Activated effector memory CD4-positive, alpha-beta T cell treated with anti-CD3 and anti-CD28 coated beads, Interleukin-2, amount 50 U/mL, for 16 hours (primary cell): Measurements from ENCODE around the gene SNX33.
"Not testable (repeated sequence)": the region's sequence is repeated elsewhere in the genome, so short reads cannot be mapped to it uniquely, and the experiment has no call there.

Experiments
- DNase-seq: peaks from one replicate; pipeline ENCODE4 v3.0.0-alpha.2; 2020

Gene SNX33

DNA sequence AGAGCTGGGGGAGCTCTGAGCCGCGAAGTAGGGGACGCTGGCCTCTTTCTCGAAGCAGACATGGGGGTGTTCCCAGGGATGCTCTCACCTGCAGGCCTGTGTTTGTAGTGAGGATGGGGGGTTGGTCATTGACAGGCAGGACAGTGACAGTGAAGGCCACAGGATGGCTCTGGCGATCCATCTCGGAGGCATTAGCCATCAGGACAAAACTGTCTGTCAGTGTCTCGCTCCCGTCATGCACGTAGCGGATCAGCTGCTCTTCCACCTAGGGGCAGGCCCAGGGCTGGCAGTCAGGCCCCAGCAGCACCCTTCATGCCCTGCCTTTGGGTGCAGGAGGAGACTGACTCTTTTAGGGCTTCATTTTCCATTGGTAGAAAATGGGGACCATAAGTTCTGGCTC lies 36.9 kb downstream of the SNX33 start:
- DNase-seq, result no peak

- no peak for DNase-seq
Observed at GRCh38 chr15:75685195-75685594, 37.5 kb downstream of the SNX33 start.

DNA sequence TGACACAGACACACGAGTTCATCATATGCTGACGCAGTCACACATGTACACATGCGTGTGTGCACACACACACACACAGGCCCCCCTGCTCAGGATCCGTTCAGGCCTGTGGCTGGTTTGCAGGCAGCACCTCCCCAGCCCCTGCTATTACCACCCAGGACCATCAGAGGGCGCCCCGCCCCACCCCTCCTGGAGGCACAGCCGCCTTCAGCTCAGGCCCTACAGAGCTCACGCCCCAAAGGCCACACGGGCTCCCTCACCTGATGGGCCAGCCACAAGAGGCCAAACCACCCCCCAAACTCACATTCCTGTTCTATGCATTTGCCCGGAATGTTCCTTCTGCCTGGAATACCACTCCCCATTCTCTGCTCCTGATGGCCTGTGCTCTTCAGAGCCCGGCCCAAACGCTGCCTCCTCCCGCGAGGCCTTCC lies 38.5 kb downstream of the SNX33 start:
- peak; percentile 91 for DNase-seq

DNA sequence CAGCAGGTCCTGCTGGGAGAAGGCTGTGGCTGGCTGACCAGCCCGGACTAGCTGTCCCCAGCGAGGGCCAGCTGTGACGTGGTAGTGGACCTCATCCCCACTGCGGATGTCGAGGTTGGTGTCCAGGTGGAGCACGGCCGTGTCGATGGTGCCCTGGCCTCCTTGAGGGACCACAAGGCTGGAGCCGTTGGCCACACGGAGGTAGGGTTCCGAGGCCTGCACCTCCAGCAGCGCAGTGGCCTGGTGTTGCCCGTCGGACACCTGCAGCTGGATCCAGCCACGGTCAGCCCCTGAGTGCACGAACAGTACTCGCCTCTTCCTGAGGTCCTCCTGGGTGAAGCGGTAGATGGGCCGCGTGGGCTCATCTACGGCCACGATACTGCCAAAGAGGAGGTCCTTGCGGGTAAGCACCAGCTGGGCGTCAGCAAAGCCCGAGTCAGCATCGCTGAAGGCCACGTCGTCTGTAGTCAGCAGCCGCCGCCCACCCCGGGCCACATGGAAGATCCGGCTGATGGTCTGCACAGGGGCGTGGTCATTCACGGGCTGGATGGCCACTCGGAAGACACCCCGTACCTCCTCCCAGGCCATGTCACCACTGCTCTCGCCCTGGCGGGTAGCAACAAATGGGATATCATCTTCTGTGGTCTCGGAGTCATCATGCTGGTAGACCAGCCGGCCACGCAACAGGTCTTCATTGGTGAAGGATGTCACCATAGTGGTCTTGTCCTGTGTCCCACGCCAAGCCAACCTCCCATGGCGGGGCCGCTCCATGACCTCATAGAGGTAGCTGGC lies 40.0 kb downstream of the SNX33 start:
- DNase-seq, result no peak

- DNase-seq, result no peak
Observed at GRCh38 chr15:75688278-75688557, 40.5 kb downstream of the SNX33 start.

- no peak for DNase-seq
Observed at GRCh38 chr15:75688831-75689230, 41.1 kb downstream of the SNX33 start.

- DNase-seq, result not testable (repeated sequence)
Observed at GRCh38 chr15:75689429-75689828, 41.7 kb downstream of the SNX33 start.

GRCh38 chr15:75692311-75692710 lies 44.6 kb downstream of the SNX33 start:
- not testable (repeated sequence) for DNase-seq

GRCh38 chr15:75693028-75693427 lies 45.3 kb downstream of the SNX33 start:
- DNase-seq, result not testable (repeated sequence)

GRCh38 chr15:75693501-75694240 lies 46.0 kb downstream of the SNX33 start:
- no peak for DNase-seq

DNA sequence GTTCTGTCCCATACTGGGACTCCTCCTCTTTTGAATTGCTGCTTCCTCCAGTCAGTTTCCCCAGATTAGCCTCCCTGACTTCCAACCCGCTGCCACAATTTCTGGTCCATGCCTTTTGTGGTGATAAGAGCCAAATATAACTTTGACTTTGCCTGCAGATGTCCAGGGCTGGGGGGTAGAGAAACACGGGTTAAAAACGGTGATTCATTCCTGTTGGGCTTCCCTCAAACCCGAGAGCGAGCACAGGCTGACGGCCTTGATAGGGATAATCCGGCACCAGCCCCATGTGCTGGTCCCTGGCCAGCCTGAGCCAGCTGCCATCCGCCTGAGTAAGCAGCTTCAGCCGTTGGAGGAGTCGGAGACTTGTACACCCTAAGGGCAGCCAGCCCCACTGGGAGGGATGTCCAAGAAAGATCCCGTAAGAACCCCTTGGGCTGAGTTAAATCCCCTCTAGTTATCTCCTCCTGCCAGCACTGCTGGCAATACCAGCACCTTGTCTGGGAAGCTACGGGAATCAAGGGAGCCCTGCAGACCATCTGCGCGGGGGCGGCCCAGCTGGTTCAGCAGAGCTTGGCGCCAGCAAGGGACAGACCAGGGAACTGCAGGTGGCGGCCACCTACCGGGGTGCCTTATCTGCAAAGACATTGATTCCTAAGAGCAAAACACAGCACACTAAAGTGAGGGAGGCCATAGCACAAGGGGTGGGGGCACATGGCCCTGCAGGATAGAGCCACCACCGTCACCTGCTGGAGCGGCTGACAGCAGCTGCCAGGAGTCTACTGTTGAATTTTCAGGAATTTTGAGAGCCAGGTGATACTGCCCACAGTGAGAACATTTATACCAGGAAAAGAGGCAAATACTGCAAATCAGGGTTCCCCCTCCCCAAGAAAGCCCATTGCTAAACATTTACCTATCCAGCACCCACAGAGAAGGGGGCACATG lies 46.8 kb downstream of the SNX33 start:
- no peak for DNase-seq

DNA sequence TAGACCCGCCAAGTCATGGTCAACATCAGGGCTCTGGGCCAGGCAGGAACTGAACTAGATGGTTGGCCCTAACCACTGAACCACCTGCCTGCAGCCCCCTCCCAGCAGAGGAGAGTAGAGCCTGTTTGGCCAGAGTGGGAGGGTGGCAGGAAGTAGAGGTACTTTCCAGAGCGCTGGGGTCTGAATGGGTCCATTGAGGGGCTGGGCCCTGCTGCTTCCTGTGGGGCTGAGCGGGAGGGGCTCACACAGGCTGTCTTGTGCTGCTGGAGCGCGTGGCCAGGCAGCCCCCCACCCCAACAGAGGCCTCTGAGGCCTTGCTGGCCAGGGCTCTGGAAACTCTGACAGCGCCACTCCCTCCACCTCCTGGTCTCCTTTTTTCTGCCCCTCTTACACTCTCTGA lies 47.5 kb downstream of the SNX33 start:
- no peak for DNase-seq

DNA sequence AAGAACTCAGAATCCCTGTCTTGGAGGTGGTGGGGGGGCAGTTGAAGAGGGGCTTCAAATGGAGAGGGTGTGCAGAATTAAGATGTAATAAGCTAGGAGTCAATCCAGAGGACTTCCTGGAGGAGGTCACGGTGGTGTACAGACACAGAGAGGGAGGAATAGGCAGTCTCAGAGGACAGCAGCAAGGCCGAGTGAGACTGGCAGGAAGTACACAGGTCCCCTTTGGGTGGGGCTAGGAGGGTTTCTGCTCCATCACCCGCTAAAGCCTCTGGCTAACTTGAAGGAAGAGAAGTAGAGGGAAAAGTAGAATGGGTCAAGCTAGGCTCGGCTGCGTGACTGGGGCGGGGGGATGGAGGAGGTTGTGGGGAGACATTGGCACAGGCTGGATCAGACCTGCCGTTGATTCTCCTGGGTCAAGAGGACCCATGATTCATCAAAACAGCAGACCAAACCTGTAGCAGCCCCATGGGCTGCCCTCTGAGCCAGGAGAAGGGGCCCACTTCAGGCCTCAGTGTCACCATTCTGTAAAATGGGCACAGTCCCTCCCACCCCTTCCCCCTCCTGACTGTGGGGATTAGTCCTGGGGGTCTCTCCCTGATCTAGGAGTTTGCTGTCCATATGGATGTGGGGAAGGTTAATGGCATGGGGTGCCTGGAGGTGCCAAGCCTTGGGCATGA lies 48.1 kb downstream of the SNX33 start:
- no peak for DNase-seq

- DNase-seq, result no peak
Observed at GRCh38 chr15:75696311-75696720, 48.6 kb downstream of the SNX33 start.

DNA sequence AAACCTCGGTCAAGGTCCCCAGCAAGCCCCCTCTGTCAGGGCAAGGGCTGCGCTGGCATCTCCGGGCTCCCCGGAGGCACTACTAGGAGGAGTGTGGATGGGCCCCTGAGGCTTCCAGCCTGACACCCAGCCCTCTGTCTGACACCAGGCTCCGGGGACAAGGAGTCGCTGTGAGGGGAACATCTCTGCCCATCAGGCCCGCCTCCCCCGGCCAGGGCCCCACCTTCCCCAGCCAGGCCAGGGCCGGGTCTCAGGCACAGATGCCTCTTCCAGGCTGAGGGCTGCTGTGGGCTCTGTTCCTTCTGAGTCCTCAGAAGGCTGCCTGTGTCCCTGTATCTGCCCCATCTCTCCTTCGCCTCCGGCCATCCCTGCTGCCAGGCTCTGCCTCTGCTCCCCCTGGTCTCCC lies 49.1 kb downstream of the SNX33 start:
- DNase-seq, result no peak

DNA sequence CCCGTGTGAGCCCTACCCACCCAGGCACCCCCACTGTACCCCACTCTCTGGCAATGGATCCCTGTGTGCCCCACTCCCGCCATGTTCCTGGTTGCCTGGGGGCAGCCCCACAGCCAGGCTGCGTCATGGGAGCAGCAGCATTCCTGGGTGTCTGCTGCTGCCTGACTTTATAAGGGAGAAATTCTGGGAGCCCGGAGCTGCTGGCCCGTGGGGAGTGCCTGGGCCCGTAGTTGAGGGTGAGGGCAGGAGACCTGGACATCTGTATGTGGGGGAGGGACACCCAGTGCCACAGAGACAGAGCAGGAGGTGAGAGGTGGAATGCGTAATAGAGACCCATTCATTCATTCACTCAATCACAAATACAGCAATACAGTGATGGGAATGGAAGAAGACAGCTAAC lies 49.8 kb downstream of the SNX33 start:
- no peak for DNase-seq

GRCh38 chr15:75697974-75698747 lies 50.4 kb downstream of the SNX33 start:
- not testable (repeated sequence) for DNase-seq

DNA sequence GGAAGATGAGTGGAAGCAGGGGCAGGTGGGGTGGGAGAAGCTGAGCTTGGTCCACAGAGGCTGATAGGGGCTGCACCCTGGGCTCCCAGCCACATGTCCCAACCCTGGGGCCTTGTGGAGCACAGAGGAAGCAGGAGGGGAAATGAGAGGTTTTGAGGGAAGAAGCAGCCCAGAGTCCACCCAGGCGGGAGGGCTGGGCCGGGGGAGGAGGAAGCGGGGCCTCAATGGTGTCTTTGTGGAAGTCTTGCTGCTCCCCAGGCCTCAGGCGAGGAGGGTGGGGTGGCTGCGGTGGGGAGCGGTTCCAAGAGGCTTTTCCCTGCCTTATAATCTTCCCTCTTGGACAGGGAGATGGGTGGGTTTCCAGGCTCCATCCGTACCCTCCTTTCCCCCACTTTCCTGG lies 51.8 kb downstream of the SNX33 start:
- DNase-seq, result not testable (repeated sequence)

GRCh38 chr15:75699961-75700874 lies 52.5 kb downstream of the SNX33 start:
- DNase-seq, result not testable (repeated sequence)

- DNase-seq, result not testable (repeated sequence)
Observed at GRCh38 chr15:75701071-75702003, 53.6 kb downstream of the SNX33 start.
